GM12801 (cell line): ENCODE data around the gene MYLK2.

Experiments
- CTCF ChIP-seq: IDR thresholded peaks from one replicate; pipeline ENCODE4 v1.5.1; 2011; ENCODE audit warnings: control low read depth; ENCODE audit not compliant: insufficient read length; ENCODE audit errors: extremely low read depth

MYLK2 gene

GRCh38 chr20:31824554-31825313 lies 5.6 kb downstream of the MYLK2 start:
- TF ChIP-seq CTCF: no peak

DNA sequence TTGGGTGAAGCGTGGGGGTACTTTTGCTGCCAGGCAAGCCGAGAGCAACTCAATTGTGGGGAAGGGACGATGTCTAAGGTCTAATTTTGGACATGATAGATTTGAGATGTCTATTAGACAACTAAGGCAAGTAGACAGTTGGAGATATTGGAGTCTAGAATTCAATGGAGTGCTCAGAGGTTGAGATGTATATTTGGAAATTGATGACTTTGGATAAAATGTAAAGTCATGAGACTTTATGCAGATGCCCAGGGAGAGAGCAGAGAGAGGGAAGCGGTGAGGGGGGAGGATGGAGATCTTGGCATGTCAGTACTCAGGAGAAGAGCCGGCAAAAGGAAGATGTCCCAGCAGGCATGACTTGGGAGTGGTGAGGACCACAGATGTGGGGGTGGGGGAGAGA lies 6.9 kb downstream of the MYLK2 start:
- no peak for TF ChIP-seq CTCF

- no peak for TF ChIP-seq CTCF
Observed at GRCh38 chr20:31827059-31827458, 7.9 kb downstream of the MYLK2 start.

DNA sequence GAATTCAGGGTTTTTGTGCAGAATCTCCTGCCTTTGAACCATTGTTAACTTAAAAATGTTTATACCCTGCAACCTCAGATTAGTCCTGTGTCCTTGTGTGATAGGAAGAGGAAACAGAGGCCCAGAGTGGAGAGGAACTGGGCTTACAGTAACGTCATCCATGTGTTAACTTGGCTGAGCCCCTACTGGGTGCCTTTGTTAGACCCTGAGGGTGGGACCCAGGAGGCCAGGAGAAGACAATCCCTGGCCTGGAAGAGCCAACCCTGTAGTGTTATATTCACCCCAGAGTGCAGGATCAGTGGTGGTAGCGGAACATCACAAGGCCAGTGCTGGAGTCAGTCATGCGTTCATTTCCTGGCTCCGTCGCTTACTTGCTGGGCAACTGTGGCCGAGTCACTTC lies 10.6 kb downstream of the MYLK2 start:
- TF ChIP-seq CTCF: no peak

DNA sequence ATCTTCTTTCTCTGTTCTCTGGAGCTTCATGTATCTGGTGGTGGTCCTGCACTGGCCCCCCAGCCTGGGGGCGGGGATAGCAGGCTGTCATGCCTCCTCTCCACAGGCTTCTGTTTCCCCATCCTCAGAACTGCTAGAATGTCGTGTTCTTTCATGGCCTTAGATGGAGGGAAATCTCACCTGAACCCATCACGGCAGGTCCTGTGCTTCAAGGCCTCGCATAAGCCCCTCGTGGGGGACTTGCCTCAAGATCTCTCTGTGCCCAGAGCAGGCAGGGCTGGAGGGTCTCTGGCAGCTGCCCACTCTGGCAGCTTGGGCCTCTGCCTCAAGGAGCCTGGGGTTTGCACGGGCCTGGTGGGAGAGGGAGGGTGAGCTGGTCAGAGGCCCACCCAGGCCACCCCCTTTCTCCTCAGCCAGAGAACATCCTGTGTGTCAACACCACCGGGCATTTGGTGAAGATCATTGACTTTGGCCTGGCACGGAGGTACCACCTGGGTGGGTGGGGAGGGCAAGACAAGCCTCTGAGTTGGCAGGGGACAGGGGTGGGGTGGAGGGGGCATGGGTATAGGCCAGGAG lies 11.3 kb downstream of the MYLK2 start:
- no peak for TF ChIP-seq CTCF

DNA sequence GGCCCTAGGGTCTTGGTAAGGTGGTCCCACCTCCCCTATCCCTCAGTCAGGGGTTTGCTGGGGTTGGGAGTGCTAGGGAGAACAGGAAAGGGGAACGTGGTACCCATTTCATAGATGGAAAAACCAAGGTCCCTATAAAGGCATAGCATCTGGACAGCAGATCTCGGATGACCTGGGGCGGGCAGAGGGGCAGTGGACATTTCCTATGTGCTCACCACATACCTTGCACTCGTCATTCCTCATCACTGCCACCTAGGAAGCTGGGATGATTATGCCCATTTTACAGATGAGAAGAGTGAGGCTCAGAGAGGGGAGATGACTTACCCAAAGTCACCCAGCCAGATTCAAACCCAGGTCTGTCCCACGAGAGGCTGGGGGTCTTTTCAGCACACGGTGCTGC lies 12.1 kb downstream of the MYLK2 start:
- no peak for TF ChIP-seq CTCF

GRCh38 chr20:31831771-31832306 lies 12.7 kb downstream of the MYLK2 start:
- TF ChIP-seq CTCF: no peak
